ENCODE results near the gene ULK4. TPM values are rescaled to one million over a fixed set of nuclear protein-coding genes. Genes with fewer than 3 reads are reported as not detected.
"Not testable (repeated sequence)": the region's sequence is repeated elsewhere in the genome, so short reads cannot be mapped to it uniquely, and the experiment has no call there.

Gene ULK4
- total RNA-seq, 2 experiments from 2014 or later, result 21.0 to 21.6 TPM

- Mint-ChIP-seq H3K9me3 (peaks cover 19% of the 10 kb centered on the region), H3K27me3 (no peaks in the 10 kb centered on the region), H3K4me3 (no peak overlapping the region), H3K4me1 (no peaks in the 10 kb centered on the region), H3K36me3 (ENCODE audit: low read depth) (peaks cover under 1% of the 10 kb centered on the region), H3K27ac (no peak overlapping the region)
- ChIA-PET POLR2A (no interaction called here), CTCF (no interaction called here)
- DNase-seq, result no peak
Measured at GRCh38 chr3:41477399-41478014, 484.4 kb downstream of the ULK4 start.

GRCh38 chr3:41469083-41469482 lies 492.8 kb downstream of the ULK4 start:
- ChIA-PET CTCF (no interaction called here), POLR2A (no interaction called here)
- no peak overlapping the region for H3K27ac Mint-ChIP-seq
- no peaks in the 10 kb centered on the region for H3K4me1 Mint-ChIP-seq
- H3K4me3 Mint-ChIP-seq, result no peak overlapping the region
- peaks cover 1% of the 10 kb centered on the region for H3K36me3 Mint-ChIP-seq (ENCODE audit: low read depth)
- no peaks in the 10 kb centered on the region for H3K27me3 Mint-ChIP-seq
- H3K9me3 Mint-ChIP-seq, result peaks cover 21% of the 10 kb centered on the region
- DNase-seq, result no peak

GRCh38 chr3:41467481-41467880 lies 494.4 kb downstream of the ULK4 start:
- CTCF ChIA-PET, result no interaction called here
- DNase-seq, result no peak
- Mint-ChIP-seq H3K4me3 (no peak overlapping the region), H3K36me3 (ENCODE audit: low read depth) (peaks cover under 1% of the 10 kb centered on the region), H3K27ac (no peak overlapping the region), H3K4me1 (no peaks in the 10 kb centered on the region), H3K9me3 (peaks cover 13% of the 10 kb centered on the region), H3K27me3 (no peaks in the 10 kb centered on the region)
- POLR2A ChIA-PET, result no interaction called here

GRCh38 chr3:41464858-41465257 lies 497.0 kb downstream of the ULK4 start:
- H3K27me3 Mint-ChIP-seq, result no peaks in the 10 kb centered on the region
- no peak overlapping the region for H3K4me3 Mint-ChIP-seq
- no peak overlapping the region for H3K27ac Mint-ChIP-seq
- H3K9me3 Mint-ChIP-seq, result peaks cover 3% of the 10 kb centered on the region
- no peak for DNase-seq
- no peaks in the 10 kb centered on the region for H3K4me1 Mint-ChIP-seq
- CTCF ChIA-PET, result no interaction called here
- no peaks in the 10 kb centered on the region for H3K36me3 Mint-ChIP-seq (ENCODE audit: low read depth)
- POLR2A ChIA-PET, result no interaction called here

- ChIA-PET CTCF (interaction anchor here (0.7 kb wide), 1 partner anchor 106 kb away, joined by 3 read pairs; no protein-coding TSS in a partner anchor), POLR2A (no interaction called here)
- no peaks in the 10 kb centered on the region for H3K4me1 Mint-ChIP-seq
- DNase-seq, result no peak
- no peaks in the 10 kb centered on the region for H3K27me3 Mint-ChIP-seq
- H3K9me3 Mint-ChIP-seq, result peaks cover under 1% of the 10 kb centered on the region
- no peak overlapping the region for H3K4me3 Mint-ChIP-seq
- peaks cover 2% of the 10 kb centered on the region for H3K36me3 Mint-ChIP-seq (ENCODE audit: low read depth)
- no peak overlapping the region for H3K27ac Mint-ChIP-seq
Measured at GRCh38 chr3:41464401-41464800, 497.5 kb downstream of the ULK4 start.

- Mint-ChIP-seq H3K4me3 (no peak overlapping the region), H3K27me3 (no peaks in the 10 kb centered on the region), H3K36me3 (ENCODE audit: low read depth) (peaks cover 2% of the 10 kb centered on the region), H3K9me3 (no peaks in the 10 kb centered on the region), H3K4me1 (no peaks in the 10 kb centered on the region), H3K27ac (no peak overlapping the region)
- ChIA-PET POLR2A (no interaction called here), CTCF (no interaction called here)
- no peak for DNase-seq
Measured at GRCh38 chr3:41462103-41462691, 499.7 kb downstream of the ULK4 start.

GRCh38 chr3:41460736-41461135 lies 501.2 kb downstream of the ULK4 start:
- ChIA-PET CTCF (no interaction called here), POLR2A (no interaction called here)
- H3K27ac Mint-ChIP-seq, result no peak overlapping the region
- no peaks in the 10 kb centered on the region for H3K9me3 Mint-ChIP-seq
- no peaks in the 10 kb centered on the region for H3K27me3 Mint-ChIP-seq
- H3K4me3 Mint-ChIP-seq, result no peak overlapping the region
- no peak for DNase-seq
- peaks cover 2% of the 10 kb centered on the region for H3K36me3 Mint-ChIP-seq (ENCODE audit: low read depth)
- no peaks in the 10 kb centered on the region for H3K4me1 Mint-ChIP-seq

GRCh38 chr3:41457176-41457575 lies 504.7 kb downstream of the ULK4 start:
- Mint-ChIP-seq H3K27ac (no peak overlapping the region), H3K4me3 (no peak overlapping the region), H3K9me3 (no peaks in the 10 kb centered on the region), H3K27me3 (no peaks in the 10 kb centered on the region), H3K4me1 (no peaks in the 10 kb centered on the region), H3K36me3 (ENCODE audit: low read depth) (peaks cover 5% of the 10 kb centered on the region)
- POLR2A ChIA-PET, result no interaction called here
- CTCF ChIA-PET, result no interaction called here
- DNase-seq, result no peak

GRCh38 chr3:41456162-41456561 lies 505.7 kb downstream of the ULK4 start:
- Mint-ChIP-seq H3K36me3 (ENCODE audit: low read depth) (peaks cover 5% of the 10 kb centered on the region), H3K27ac (no peak overlapping the region), H3K4me3 (no peak overlapping the region), H3K4me1 (no peaks in the 10 kb centered on the region), H3K27me3 (no peaks in the 10 kb centered on the region), H3K9me3 (no peaks in the 10 kb centered on the region)
- no peak for DNase-seq
- ChIA-PET POLR2A (no interaction called here), CTCF (interaction anchor here (0.6 kb wide), 1 partner anchor 341 kb away, joined by 3 read pairs; no protein-coding TSS in a partner anchor)

- H3K9me3 Mint-ChIP-seq; H3K27me3 Mint-ChIP-seq; H3K27ac Mint-ChIP-seq; POLR2A ChIA-PET; DNase-seq; H3K4me3 Mint-ChIP-seq; H3K36me3 Mint-ChIP-seq (ENCODE audit: low read depth); H3K4me1 Mint-ChIP-seq: not testable (repeated sequence)
- CTCF ChIA-PET, result interaction anchor here (0.6 kb wide), 1 partner anchor 445 kb away, joined by 6 read pairs; no protein-coding TSS in a partner anchor
Measured at GRCh38 chr3:41453618-41454017, 508.3 kb downstream of the ULK4 start.

- POLR2A ChIA-PET, result no interaction called here
- CTCF ChIA-PET, result no interaction called here
- Mint-ChIP-seq H3K27me3 (no peaks in the 10 kb centered on the region), H3K4me3 (no peak overlapping the region), H3K4me1 (no peaks in the 10 kb centered on the region), H3K9me3 (no peaks in the 10 kb centered on the region), H3K36me3 (ENCODE audit: low read depth) (peaks cover 5% of the 10 kb centered on the region), H3K27ac (no peak overlapping the region)
- no peak for DNase-seq
Measured at GRCh38 chr3:41450416-41451231, 511.3 kb downstream of the ULK4 start.

- no peak overlapping the region for H3K27ac Mint-ChIP-seq
- POLR2A ChIA-PET, result no interaction called here
- no peak for DNase-seq
- CTCF ChIA-PET, result no interaction called here
- H3K9me3 Mint-ChIP-seq, result no peaks in the 10 kb centered on the region
- peaks cover 3% of the 10 kb centered on the region for H3K36me3 Mint-ChIP-seq (ENCODE audit: low read depth)
- H3K27me3 Mint-ChIP-seq, result no peaks in the 10 kb centered on the region
- H3K4me3 Mint-ChIP-seq, result no peak overlapping the region
- H3K4me1 Mint-ChIP-seq, result no peaks in the 10 kb centered on the region
Measured at GRCh38 chr3:41448396-41448795, 513.5 kb downstream of the ULK4 start.

GRCh38 chr3:41447701-41448100 lies 514.2 kb downstream of the ULK4 start:
- ChIA-PET POLR2A (no interaction called here), CTCF (no interaction called here)
- H3K4me1 Mint-ChIP-seq, result no peaks in the 10 kb centered on the region

More at GRCh38 chr3:41447701-41448100, 514.2 kb downstream of the ULK4 start:
- H3K9me3 Mint-ChIP-seq, result no peaks in the 10 kb centered on the region
- H3K36me3 Mint-ChIP-seq (ENCODE audit: low read depth), result peaks cover 3% of the 10 kb centered on the region
- DNase-seq, result no peak
- H3K4me3 Mint-ChIP-seq, result no peak overlapping the region
- H3K27me3 Mint-ChIP-seq, result no peaks in the 10 kb centered on the region
- H3K27ac Mint-ChIP-seq, result no peak overlapping the region
